Measurements from ENCODE around the gene NFE2L2.
"Not testable (repeated sequence)": the region's sequence is repeated elsewhere in the genome, so short reads cannot be mapped to it uniquely, and the experiment has no call there.

DNA sequence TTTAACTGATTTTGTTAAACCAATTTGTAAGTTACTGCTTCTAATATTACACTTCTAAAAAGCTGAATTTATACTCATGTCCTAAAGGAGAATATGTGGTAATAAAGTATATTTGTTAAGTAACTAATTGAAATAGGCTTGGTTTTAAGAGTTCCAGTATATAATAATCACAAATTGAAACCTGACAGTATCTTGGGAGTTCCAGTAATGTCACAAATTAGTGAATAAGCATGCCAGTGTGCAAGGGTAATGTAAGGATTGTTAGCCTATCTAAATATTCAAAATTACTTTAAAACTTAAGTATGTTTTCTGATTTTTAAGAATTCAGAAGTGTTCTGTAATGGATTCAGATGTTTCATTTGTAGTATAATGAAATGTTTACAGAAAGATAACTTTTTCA lies 41.1 kb downstream of the NFE2L2 start:
- TF ChIP-seq, protein P1, sequence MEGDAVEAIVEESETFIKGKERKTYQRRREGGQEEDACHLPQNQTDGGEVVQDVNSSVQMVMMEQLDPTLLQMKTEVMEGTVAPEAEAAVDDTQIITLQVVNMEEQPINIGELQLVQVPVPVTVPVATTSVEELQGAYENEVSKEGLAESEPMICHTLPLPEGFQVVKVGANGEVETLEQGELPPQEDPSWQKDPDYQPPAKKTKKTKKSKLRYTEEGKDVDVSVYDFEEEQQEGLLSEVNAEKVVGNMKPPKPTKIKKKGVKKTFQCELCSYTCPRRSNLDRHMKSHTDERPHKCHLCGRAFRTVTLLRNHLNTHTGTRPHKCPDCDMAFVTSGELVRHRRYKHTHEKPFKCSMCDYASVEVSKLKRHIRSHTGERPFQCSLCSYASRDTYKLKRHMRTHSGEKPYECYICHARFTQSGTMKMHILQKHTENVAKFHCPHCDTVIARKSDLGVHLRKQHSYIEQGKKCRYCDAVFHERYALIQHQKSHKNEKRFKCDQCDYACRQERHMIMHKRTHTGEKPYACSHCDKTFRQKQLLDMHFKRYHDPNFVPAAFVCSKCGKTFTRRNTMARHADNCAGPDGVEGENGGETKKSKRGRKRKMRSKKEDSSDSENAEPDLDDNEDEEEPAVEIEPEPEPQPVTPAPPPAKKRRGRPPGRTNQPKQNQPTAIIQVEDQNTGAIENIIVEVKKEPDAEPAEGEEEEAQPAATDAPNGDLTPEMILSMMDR (IDR thresholded peaks at IDR 0.05): not testable (repeated sequence)
- TF ChIP-seq EZH2 (IDR thresholded peaks at IDR 0.05; ENCODE audit: borderline replicate concordance, insufficient read depth, low read depth, low read length, poor library complexity, severe bottlenecking): not testable (repeated sequence)
